ENCODE data around the gene SLC39A11. TPM values are rescaled to one million over a fixed set of nuclear protein-coding genes. Genes with fewer than 3 reads are reported as not detected.

The SLC39A11 gene
- total RNA-seq, 1 donor from 2014 or later = 21.5 TPM

- peaks cover 10% of the 10 kb centered on the region for H3K4me1 ChIP-seq (ENCODE audit: insufficient read depth, low read length)
- Mint-ChIP-seq H3K36me3 (ENCODE audit: low read depth, unreplicated experiment) (no peaks in the 10 kb centered on the region), H3K4me1 (ENCODE audit: low read depth, unreplicated experiment) (peaks cover 8% of the 10 kb centered on the region), H3K27me3 (ENCODE audit: low read depth, unreplicated experiment) (no peaks in the 10 kb centered on the region), H3K27ac (ENCODE audit: unreplicated experiment) (no peak overlapping the region), H3K4me3 (ENCODE audit: unreplicated experiment) (no peak overlapping the region), H3K9me3 (ENCODE audit: unreplicated experiment) (no peaks in the 10 kb centered on the region)
- H3K4me2 ChIP-seq (ENCODE audit: low read length) = no peak overlapping the region
- no peak overlapping the region for H2AFZ ChIP-seq (ENCODE audit: low read depth, low read length)
- H3K9me3 ChIP-seq (ENCODE audit: insufficient read depth, low read depth, low read length) = no peaks in the 10 kb centered on the region
- H4K20me1 ChIP-seq (ENCODE audit: insufficient read depth, low read length) = no peaks in the 10 kb centered on the region
- H3K27ac ChIP-seq (ENCODE audit: low read depth, low read length) = no peak overlapping the region
- H3K9ac ChIP-seq (ENCODE audit: low read length) = no peak overlapping the region
- H3K36me3 ChIP-seq (ENCODE audit: insufficient read depth, low read length) = no peaks in the 10 kb centered on the region
- DNase-seq (ENCODE audit: low read depth) = no peak
- no peaks in the 10 kb centered on the region for H3K79me2 ChIP-seq (ENCODE audit: insufficient read depth, low read length)
- no peak for FAIRE-seq
- no peak for TF ChIP-seq CTCF (IDR thresholded peaks at IDR 0.05; ENCODE audit: insufficient read depth, low read depth, low read length)
- no peak for TF ChIP-seq EZH2 (IDR thresholded peaks at IDR 0.05; ENCODE audit: insufficient read depth, low read length)
- H3K4me3 ChIP-seq (ENCODE audit: insufficient read depth, low read depth, low read length) = no peak overlapping the region
- no peaks in the 10 kb centered on the region for H3K27me3 ChIP-seq (ENCODE audit: insufficient read depth, low read length)
Observed at GRCh38 chr17:72989074-72989610, 103.3 kb downstream of the SLC39A11 start.

- Mint-ChIP-seq H3K27ac (ENCODE audit: unreplicated experiment) (no peak overlapping the region), H3K27me3 (ENCODE audit: low read depth, unreplicated experiment) (no peaks in the 10 kb centered on the region), H3K4me1 (ENCODE audit: low read depth, unreplicated experiment) (peaks cover 10% of the 10 kb centered on the region), H3K4me3 (ENCODE audit: unreplicated experiment) (no peak overlapping the region), H3K9me3 (ENCODE audit: unreplicated experiment) (no peaks in the 10 kb centered on the region), H3K36me3 (ENCODE audit: low read depth, unreplicated experiment) (no peaks in the 10 kb centered on the region)
- DNase-seq (ENCODE audit: low read depth) (no peak), FAIRE-seq (no peak)
- no peak overlapping the region for H3K27ac ChIP-seq (ENCODE audit: low read depth, low read length)
- H3K4me2 ChIP-seq (ENCODE audit: low read length) = no peak overlapping the region
- no peak for TF ChIP-seq EZH2 (IDR thresholded peaks at IDR 0.05; ENCODE audit: insufficient read depth, low read length)
- TF ChIP-seq CTCF (IDR thresholded peaks at IDR 0.05; ENCODE audit: insufficient read depth, low read depth, low read length) = no peak
- H3K4me3 ChIP-seq (ENCODE audit: insufficient read depth, low read depth, low read length) = no peak overlapping the region
- no peak overlapping the region for H3K9ac ChIP-seq (ENCODE audit: low read length)
- no peaks in the 10 kb centered on the region for H3K79me2 ChIP-seq (ENCODE audit: insufficient read depth, low read length)
- no peak overlapping the region for H2AFZ ChIP-seq (ENCODE audit: low read depth, low read length)
- H3K4me1 ChIP-seq (ENCODE audit: insufficient read depth, low read length) = peaks cover 16% of the 10 kb centered on the region
- H3K36me3 ChIP-seq (ENCODE audit: insufficient read depth, low read length) = no peaks in the 10 kb centered on the region
- H4K20me1 ChIP-seq (ENCODE audit: insufficient read depth, low read length) = no peaks in the 10 kb centered on the region
- H3K27me3 ChIP-seq (ENCODE audit: insufficient read depth, low read length) = no peaks in the 10 kb centered on the region
- H3K9me3 ChIP-seq (ENCODE audit: insufficient read depth, low read depth, low read length) = no peaks in the 10 kb centered on the region
Observed at GRCh38 chr17:72988451-72988850, 104.0 kb downstream of the SLC39A11 start.

GRCh38 chr17:72987166-72987565 lies 105.3 kb downstream of the SLC39A11 start:
- Histone ChIP-seq H3K9me3 (ENCODE audit: insufficient read depth, low read depth, low read length) (no peaks in the 10 kb centered on the region), H3K4me1 (ENCODE audit: insufficient read depth, low read length) (peaks cover 16% of the 10 kb centered on the region), H3K36me3 (ENCODE audit: insufficient read depth, low read length) (no peaks in the 10 kb centered on the region), H3K27ac (ENCODE audit: low read depth, low read length) (no peak overlapping the region), H4K20me1 (ENCODE audit: insufficient read depth, low read length) (no peaks in the 10 kb centered on the region), H3K9ac (ENCODE audit: low read length) (no peak overlapping the region), H3K4me2 (ENCODE audit: low read length) (no peak overlapping the region), H3K79me2 (ENCODE audit: insufficient read depth, low read length) (no peaks in the 10 kb centered on the region), H3K4me3 (ENCODE audit: insufficient read depth, low read depth, low read length) (no peak overlapping the region), H3K27me3 (ENCODE audit: insufficient read depth, low read length) (no peaks in the 10 kb centered on the region), H2AFZ (ENCODE audit: low read depth, low read length) (no peak overlapping the region)
- H3K4me3 Mint-ChIP-seq (ENCODE audit: unreplicated experiment) = no peak overlapping the region
- no peaks in the 10 kb centered on the region for H3K27me3 Mint-ChIP-seq (ENCODE audit: low read depth, unreplicated experiment)
- DNase-seq (ENCODE audit: low read depth) (no peak), FAIRE-seq (no peak)
- H3K9me3 Mint-ChIP-seq (ENCODE audit: unreplicated experiment) = no peaks in the 10 kb centered on the region
- H3K27ac Mint-ChIP-seq (ENCODE audit: unreplicated experiment) = no peak overlapping the region
- TF ChIP-seq EZH2 (IDR thresholded peaks at IDR 0.05; ENCODE audit: insufficient read depth, low read length) = no peak
- no peak for TF ChIP-seq CTCF (IDR thresholded peaks at IDR 0.05; ENCODE audit: insufficient read depth, low read depth, low read length)
- peaks cover 10% of the 10 kb centered on the region for H3K4me1 Mint-ChIP-seq (ENCODE audit: low read depth, unreplicated experiment)
- no peaks in the 10 kb centered on the region for H3K36me3 Mint-ChIP-seq (ENCODE audit: low read depth, unreplicated experiment)

All from astrocyte (in vitro differentiated cells and primary cell).